ENCODE data around the gene APOBEC3A.
"Not testable (repeated sequence)": the region's sequence is repeated elsewhere in the genome, so short reads cannot be mapped to it uniquely, and the experiment has no call there.

The APOBEC3A gene

GRCh38 chr22:38943882-38944281, 13.5 kb upstream of the APOBEC3A start:
- no peak for DNase-seq

- DNase-seq = no peak
Measured at GRCh38 chr22:38944653-38945052, 12.8 kb upstream of the APOBEC3A start.

- DNase-seq = not testable (repeated sequence)
Measured at GRCh38 chr22:38945706-38946338, 11.6 kb upstream of the APOBEC3A start.

- no peak for DNase-seq
Measured at GRCh38 chr22:38946771-38947170, 10.6 kb upstream of the APOBEC3A start.

GRCh38 chr22:38947321-38948140, 9.9 kb upstream of the APOBEC3A start:
- no peak for DNase-seq

GRCh38 chr22:38948181-38948940, 9.0 kb upstream of the APOBEC3A start:
- no peak for DNase-seq

- DNase-seq = no peak
Measured at GRCh38 chr22:38949889-38950405, 7.5 kb upstream of the APOBEC3A start.

GRCh38 chr22:38950527-38951295, 6.7 kb upstream of the APOBEC3A start:
- no peak for DNase-seq

GRCh38 chr22:38951734-38952133, 5.7 kb upstream of the APOBEC3A start:
- DNase-seq = no peak

- DNase-seq = no peak
Measured at GRCh38 chr22:38952281-38952993, 5.0 kb upstream of the APOBEC3A start.

GRCh38 chr22:38953091-38953490, 4.3 kb upstream of the APOBEC3A start:
- DNase-seq = no peak

- peak; percentile 65 for DNase-seq
Measured at GRCh38 chr22:38953577-38954413, 3.6 kb upstream of the APOBEC3A start.

GRCh38 chr22:38954414-38955043, 2.9 kb upstream of the APOBEC3A start:
- DNase-seq = no peak

GRCh38 chr22:38955250-38955905, 2.0 kb upstream of the APOBEC3A start:
- no peak for DNase-seq

GRCh38 chr22:38955926-38956325, 1.5 kb upstream of the APOBEC3A start:
- no peak for DNase-seq

- no peak for DNase-seq
Measured at GRCh38 chr22:38956551-38956950, 858 bp upstream of the APOBEC3A start.

- DNase-seq = no peak
Measured at GRCh38 chr22:38957808-38958650, 620 bp downstream of the APOBEC3A start.

GRCh38 chr22:38958651-38958943, 1.2 kb downstream of the APOBEC3A start:
- not testable (repeated sequence) for DNase-seq

GRCh38 chr22:38959590-38959989, 2.2 kb downstream of the APOBEC3A start:
- DNase-seq = no peak

Data from CD4-positive, alpha-beta T cell treated with Interleukin-17A for 1 hour (primary cell).